Tibial nerve (tissue), 3 donors: ENCODE results near the gene COL2A1.

Experiments
- CTCF ChIP-seq, 5 experiments: fragments of 200-600 bp in 3 of 5; fragments of 450-650 bp in 2 of 5; sonication (generic) in 3 of 5; IDR thresholded peaks; one replicate each; pipeline ENCODE4 v1.5.1; 2016 to 2019; ENCODE audit warnings: antibody characterized with exemption in 5 of 5, mild to moderate bottlenecking in 3 of 5, moderate library complexity in 2 of 5
- POLR2A ChIP-seq, 2 donors: fragments of 450-650 bp; IDR thresholded peaks; one replicate each; pipeline ENCODE4 v1.6.1; 2017; ENCODE audit warnings: antibody characterized with exemption in 2 of 2, mild to moderate bottlenecking in 2 of 2, moderate library complexity in 2 of 2

- TF ChIP-seq CTCF (IDR thresholded peaks at IDR 0.05) (no peak), POLR2A (IDR thresholded peaks at IDR 0.05) (no peak)
Observed at GRCh38 chr12:48013287-48013686, 9.0 kb upstream of the COL2A1 start.
